HG02798 (cell line): Measurements from ENCODE around the gene GAL3ST2.

Source experiments
- ATAC-seq: cut with Tn5 transposase; IDR thresholded peaks from one replicate; pipeline ENCODE4 v1.9.1; 2021; ENCODE audit warnings: mild to moderate bottlenecking; ENCODE audit not compliant: unreplicated experiment, poor library complexity

The GAL3ST2 gene

GRCh38 chr2:241852981-241853631 is 76.5 kb downstream of the GAL3ST2 start:
- no peak for ATAC-seq
